HepG2 (cell line): ENCODE results near the gene MADD. TPM values are rescaled to one million over a fixed set of nuclear protein-coding genes. Genes with fewer than 3 reads are reported as not detected.
A peak's percentile ranks its signal among the peaks of the same experiment; 100 is the strongest.

Experiments
- ARID4A ChIP-seq: sonication (generic); formaldehyde crosslinking; IDR thresholded peaks from 2 replicates; pipeline ENCODE4 v1.5.0; 2020; ENCODE audit warnings: mild to moderate bottlenecking, missing genetic modification reagents, borderline replicate concordance
- HINFP ChIP-seq: sonication (generic); formaldehyde crosslinking; IDR thresholded peaks from 2 replicates; pipeline ENCODE4 v1.4.0; 2020; ENCODE audit warnings: low read depth, mild to moderate bottlenecking, missing genetic modification reagents
- JUN ChIP-seq: sonication (generic); formaldehyde crosslinking; IDR thresholded peaks from 2 replicates; pipeline ENCODE4 v1.4.0; 2020; ENCODE audit warnings: mild to moderate bottlenecking, missing genetic modification reagents
- JUND ChIP-seq: sonication (generic); formaldehyde crosslinking; IDR thresholded peaks from 2 replicates; pipeline ENCODE4 v1.8.0; 2022; ENCODE audit warnings: mild to moderate bottlenecking, missing genetic modification reagents
- KDM5A ChIP-seq: fragments of 200-600 bp; sonication (generic); IDR thresholded peaks from 2 replicates; pipeline ENCODE4 v1.7.0; 2018; ENCODE audit warnings: antibody characterized with exemption, mild to moderate bottlenecking, low read length, borderline replicate concordance
- MTF2 ChIP-seq: sonication (generic); formaldehyde crosslinking; IDR thresholded peaks from 2 replicates; pipeline ENCODE4 v1.5.0; 2020; ENCODE audit warnings: missing genetic modification reagents, borderline replicate concordance
- POLR2G ChIP-seq: fragments of 200-400 bp; formaldehyde crosslinking; IDR thresholded peaks from 2 replicates; pipeline ENCODE4 v1.6.1; 2018; ENCODE audit warnings: mild to moderate bottlenecking, low read depth, low read length, moderate library complexity
- PRDM4 ChIP-seq: sonication (generic); formaldehyde crosslinking; IDR thresholded peaks from 2 replicates; pipeline ENCODE4 v1.9.0; 2021; ENCODE audit warnings: missing genetic modification reagents, borderline replicate concordance
- REL ChIP-seq: sonication (generic); formaldehyde crosslinking; conservative IDR thresholded peaks from 2 replicates; pipeline ENCODE4 v1.8.0; 2022; ENCODE audit warnings: mild to moderate bottlenecking, missing genetic modification reagents, moderate library complexity
- SOX6 ChIP-seq, 2 experiments: fragments of 450-650 bp in 1 of 2; sonication (generic) in 1 of 2; formaldehyde crosslinking in 1 of 2; IDR thresholded peaks; 2 replicates each; pipeline versions ENCODE4 v1.4.0 to v1.6.1; 2017 to 2020; ENCODE audit warnings: antibody characterized with exemption in 1 of 2, mild to moderate bottlenecking in 1 of 2, missing genetic modification reagents in 1 of 2
- ZBTB10 ChIP-seq: sonication (generic); formaldehyde crosslinking; IDR thresholded peaks from 2 replicates; pipeline ENCODE4 v1.4.0; 2020; ENCODE audit warnings: missing genetic modification reagents, borderline replicate concordance
- ZEB1 ChIP-seq: IDR thresholded peaks from 2 replicates; pipeline ENCODE4 v1.6.1; 2012; ENCODE audit warnings: mild to moderate bottlenecking, low read depth, inconsistent platforms; ENCODE audit not compliant: insufficient replicate concordance
- ZNF232 ChIP-seq: sonication (generic); formaldehyde crosslinking; IDR thresholded peaks from 2 replicates; pipeline ENCODE4 v1.4.0; 2020; ENCODE audit warnings: missing genetic modification reagents, borderline replicate concordance
- ZNF337 ChIP-seq: sonication (generic); formaldehyde crosslinking; IDR thresholded peaks from 2 replicates; pipeline ENCODE4 v1.5.1; 2020; ENCODE audit warnings: missing genetic modification reagents, low read depth, mild to moderate bottlenecking, borderline replicate concordance
- ZNF33A ChIP-seq: sonication (generic); formaldehyde crosslinking; IDR thresholded peaks from 2 replicates; pipeline ENCODE4 v1.5.1; 2020; ENCODE audit warnings: missing genetic modification reagents, mild to moderate bottlenecking, moderate library complexity, borderline replicate concordance
- ZNF451 ChIP-seq: sonication (generic); formaldehyde crosslinking; IDR thresholded peaks from 2 replicates; pipeline ENCODE4 v1.5.0; 2020; ENCODE audit warnings: mild to moderate bottlenecking, missing genetic modification reagents
- polyA plus RNA-seq, 8 experiments: library from polyadenylated mRNA; depleted of rRNA in 3 of 8; stranded (reverse) in 7 of 8; unstranded in 1 of 8; fragments of >200 nt; fragmentation: Illumina TruSeq in 4 of 8; extraction: Trizol in 4 of 8; gene quantifications; 2 replicates each; pipeline versions ENCODE4 v1.2.1 to v1.2.3, GENCODE V29; 2011 to 2016; ENCODE audit warnings: low read depth in 4 of 8, missing spikeins in 1 of 8, mixed read lengths in 1 of 8; ENCODE audit not compliant: insufficient read depth in 1 of 8
- total RNA-seq, 5 experiments: library from RNA; depleted of rRNA; stranded (reverse); fragments of >200 nt; fragmentation: Illumina TruSeq; extraction: Trizol; gene quantifications; 2 replicates each; pipeline ENCODE4 v1.2.3, GENCODE V29; 2016; ENCODE audit warnings: low read depth in 1 of 5

The MADD gene
- total and polyA plus RNA-seq, 2 of the 13 experiments (the other 11 are each of a cell fraction or from before 2014, with no cell fraction given), result 18.0 to 29.2 TPM

GRCh38 chr11:47269002-47269828 is 718 bp upstream of the MADD start (continued):
- TF ChIP-seq ARID4A (CRISPR knock-in tag), result peak; percentile 78
- no peak for TF ChIP-seq PRDM4 (CRISPR knock-in tag)
- peak; percentile 68; the same call in 1 of the 2 replicates for TF ChIP-seq POLR2G
- TF ChIP-seq ZEB1, result no peak
- TF ChIP-seq REL (CRISPR knock-in tag), result no peak
- TF ChIP-seq ZNF33A, result no peak
- TF ChIP-seq MTF2 (CRISPR knock-in tag), result 0 out of 2 replicates have a peak, but pooled peaks have one; percentile 63
- TF ChIP-seq ZNF232 (CRISPR knock-in tag), result peak; percentile 42; the same call in 1 of the 2 replicates
- TF ChIP-seq ZNF451 (CRISPR knock-in tag), result no peak
- no peak for TF ChIP-seq HINFP (CRISPR knock-in tag)
- no peak for TF ChIP-seq JUN (CRISPR knock-in tag)
- no peak for TF ChIP-seq ZNF337 (CRISPR knock-in tag)
- no peak for TF ChIP-seq JUND (CRISPR knock-in tag)
- TF ChIP-seq ZBTB10 (CRISPR knock-in tag), result no peak
- no peak for TF ChIP-seq SOX6 (IDR thresholded peaks at IDR 0.05)
- TF ChIP-seq SOX6 (CRISPR knock-in tag; IDR thresholded peaks at IDR 0.05), result no peak; the same call in 1 of the 2 replicates
- TF ChIP-seq KDM5A, result no peak
